ENCODE data around the gene PTBP3. TPM values are rescaled to one million over a fixed set of nuclear protein-coding genes. Genes with fewer than 3 reads are reported as not detected.
A peak's percentile ranks its signal among the peaks of the same experiment; 100 is the strongest.
"Not testable (repeated sequence)": the region's sequence is repeated elsewhere in the genome, so short reads cannot be mapped to it uniquely, and the experiment has no call there.

Gene PTBP3
- total RNA-seq, 1 donor from 2014 or later: 21.3 TPM

- Histone ChIP-seq H3K27me3 (no peaks in the 10 kb centered on the region), H3K4me3 (peak overlapping the region in 1 of 2 donors; percentile 7), H3K9me3 (no peaks in the 10 kb centered on the region), H3K27ac (no peak overlapping the region), H3K4me1 (peaks cover 0 to 13% of the 10 kb centered on the region in 2 donors), H3K36me3 (no peaks in the 10 kb centered on the region)
- no peak for DNase-seq (ENCODE audit: low spot score in 2 of 2)
- TF ChIP-seq CTCF (IDR thresholded peaks at IDR 0.05): no peak
- intact Hi-C loops (cut with DNase I): loop anchor here (10.0 kb wide), 1 partner anchor 482 kb away; the partner anchor contains the start of gene UGCG
Observed at GRCh38 chr9:112377087-112377486, 43.7 kb upstream of the PTBP3 start.

GRCh38 chr9:112375361-112375760, 41.9 kb upstream of the PTBP3 start:
- Histone ChIP-seq H3K9me3 (no peaks in the 10 kb centered on the region), H3K36me3 (no peaks in the 10 kb centered on the region), H3K4me3 (no peak overlapping the region), H3K27ac (no peak overlapping the region), H3K27me3 (no peaks in the 10 kb centered on the region), H3K4me1 (peaks cover 0 to 6% of the 10 kb centered on the region in 2 donors)
- DNase-seq (ENCODE audit: low spot score in 2 of 2): peak in 1 of 2 donors; percentile 52
- no peak for TF ChIP-seq CTCF (IDR thresholded peaks at IDR 0.05)
- intact Hi-C loops (cut with DNase I): loop anchor here (10.0 kb wide), 1 partner anchor 481 kb away; the partner anchor contains the start of gene UGCG

GRCh38 chr9:112374232-112374631, 40.8 kb upstream of the PTBP3 start:
- not testable (repeated sequence) for H3K4me3 ChIP-seq; H3K4me1 ChIP-seq; H3K36me3 ChIP-seq; H3K27ac ChIP-seq; H3K9me3 ChIP-seq; DNase-seq (ENCODE audit: low spot score in 2 of 2); H3K27me3 ChIP-seq
- intact Hi-C loops (cut with DNase I): loop anchor here (10.0 kb wide), 1 partner anchor 479 kb away; the partner anchor contains the start of gene UGCG

GRCh38 chr9:112373666-112374065, 40.2 kb upstream of the PTBP3 start:
- not testable (repeated sequence) for H3K4me3 ChIP-seq; H3K27me3 ChIP-seq; H3K9me3 ChIP-seq; H3K27ac ChIP-seq; H3K4me1 ChIP-seq; DNase-seq (ENCODE audit: low spot score in 2 of 2); H3K36me3 ChIP-seq
- intact Hi-C loops (cut with DNase I): loop anchor here (10.0 kb wide), 1 partner anchor 479 kb away; the partner anchor contains the start of gene UGCG

GRCh38 chr9:112371060-112371459, 37.6 kb upstream of the PTBP3 start:
- no peak for DNase-seq (ENCODE audit: low spot score in 2 of 2)
- no peak overlapping the region for H3K27ac ChIP-seq
- H3K27me3 ChIP-seq: no peaks in the 10 kb centered on the region
- TF ChIP-seq CTCF (IDR thresholded peaks at IDR 0.05): no peak
- peaks cover 0 to 9% of the 10 kb centered on the region in 2 donors for H3K9me3 ChIP-seq
- H3K4me1 ChIP-seq: no peaks in the 10 kb centered on the region
- intact Hi-C loops (cut with DNase I): loop anchor here (10.0 kb wide), 1 partner anchor 476 kb away; the partner anchor contains the start of gene UGCG
- no peaks in the 10 kb centered on the region for H3K36me3 ChIP-seq
- H3K4me3 ChIP-seq: no peak overlapping the region

- H3K4me1 ChIP-seq: no peaks in the 10 kb centered on the region
- H3K36me3 ChIP-seq: no peaks in the 10 kb centered on the region
- no peak overlapping the region for H3K27ac ChIP-seq
- H3K9me3 ChIP-seq: peaks cover 0 to 9% of the 10 kb centered on the region in 2 donors
- DNase-seq (ENCODE audit: low spot score in 2 of 2): no peak
- H3K4me3 ChIP-seq: no peak overlapping the region
- no peaks in the 10 kb centered on the region for H3K27me3 ChIP-seq
- intact Hi-C loops (cut with DNase I): loop anchor here (10.0 kb wide), 2 partner anchors 475 to 615 kb away; partner anchors contain the start of gene UGCG
- no peak for TF ChIP-seq CTCF (IDR thresholded peaks at IDR 0.05)
Observed at GRCh38 chr9:112369817-112370216, 36.4 kb upstream of the PTBP3 start.

- Histone ChIP-seq H3K27ac (no peak overlapping the region), H3K27me3 (no peaks in the 10 kb centered on the region), H3K36me3 (no peaks in the 10 kb centered on the region), H3K9me3 (peaks cover 0 to 9% of the 10 kb centered on the region in 2 donors), H3K4me3 (no peak overlapping the region), H3K4me1 (no peaks in the 10 kb centered on the region)
- no peak for TF ChIP-seq CTCF (IDR thresholded peaks at IDR 0.05)
- intact Hi-C loops (cut with DNase I): loop anchor here (10.0 kb wide), 1 partner anchor 613 kb away; no protein-coding TSS in a partner anchor
- no peak for DNase-seq (ENCODE audit: low spot score in 2 of 2)
Observed at GRCh38 chr9:112367465-112367864, 34.0 kb upstream of the PTBP3 start.
